GM19025 (cell line): Measurements from ENCODE around the gene ANKRD36.
"Not testable (repeated sequence)": the region's sequence is repeated elsewhere in the genome, so short reads cannot be mapped to it uniquely, and the experiment has no call there.

Experiments used
- ATAC-seq: cut with Tn5 transposase; IDR thresholded peaks from one replicate; pipeline ENCODE4 v1.9.1; 2021; ENCODE audit warnings: mild to moderate bottlenecking, low read depth, moderate library complexity; ENCODE audit not compliant: unreplicated experiment

The ANKRD36 gene

GRCh38 chr2:97268075-97268591, 155.2 kb downstream of the ANKRD36 start:
- ATAC-seq = not testable (repeated sequence)

GRCh38 chr2:97276232-97276798, 163.4 kb downstream of the ANKRD36 start:
- not testable (repeated sequence) for ATAC-seq

GRCh38 chr2:97285187-97285586, 172.2 kb downstream of the ANKRD36 start:
- not testable (repeated sequence) for ATAC-seq

- ATAC-seq = not testable (repeated sequence)
Measured at GRCh38 chr2:97293687-97294086, 180.7 kb downstream of the ANKRD36 start.
